ENCODE data around the gene LRRC63.
"Not testable (repeated sequence)": the region's sequence is repeated elsewhere in the genome, so short reads cannot be mapped to it uniquely, and the experiment has no call there.

Gene LRRC63, protein sequence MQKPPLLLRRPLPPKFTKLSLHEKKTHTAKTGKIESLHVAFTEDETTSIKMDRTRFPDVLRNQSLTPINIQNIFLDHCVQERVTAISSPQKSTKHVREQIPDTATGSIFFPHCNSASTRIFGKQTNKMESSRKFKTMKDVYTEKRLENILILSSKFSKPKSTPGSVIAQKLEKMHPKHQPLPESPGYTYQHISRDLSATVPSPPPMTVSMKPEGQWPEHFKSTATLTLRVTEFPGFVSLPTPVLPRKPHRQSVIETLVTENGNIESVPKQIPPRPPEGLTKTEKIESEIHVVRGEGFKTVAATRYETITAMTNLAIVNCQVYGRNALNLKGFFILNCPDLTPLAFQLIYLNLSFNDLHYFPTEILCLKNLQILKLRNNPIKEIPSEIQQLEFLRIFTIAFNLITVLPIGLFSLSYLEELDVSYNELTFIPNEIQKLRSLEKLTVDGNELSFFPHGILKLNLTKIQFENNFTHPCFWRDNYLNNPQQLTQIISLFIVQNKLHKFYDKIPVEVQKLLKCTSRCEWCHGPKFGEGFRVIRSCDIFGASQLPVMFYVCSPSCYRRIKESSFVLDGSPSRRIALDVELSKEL

DNA sequence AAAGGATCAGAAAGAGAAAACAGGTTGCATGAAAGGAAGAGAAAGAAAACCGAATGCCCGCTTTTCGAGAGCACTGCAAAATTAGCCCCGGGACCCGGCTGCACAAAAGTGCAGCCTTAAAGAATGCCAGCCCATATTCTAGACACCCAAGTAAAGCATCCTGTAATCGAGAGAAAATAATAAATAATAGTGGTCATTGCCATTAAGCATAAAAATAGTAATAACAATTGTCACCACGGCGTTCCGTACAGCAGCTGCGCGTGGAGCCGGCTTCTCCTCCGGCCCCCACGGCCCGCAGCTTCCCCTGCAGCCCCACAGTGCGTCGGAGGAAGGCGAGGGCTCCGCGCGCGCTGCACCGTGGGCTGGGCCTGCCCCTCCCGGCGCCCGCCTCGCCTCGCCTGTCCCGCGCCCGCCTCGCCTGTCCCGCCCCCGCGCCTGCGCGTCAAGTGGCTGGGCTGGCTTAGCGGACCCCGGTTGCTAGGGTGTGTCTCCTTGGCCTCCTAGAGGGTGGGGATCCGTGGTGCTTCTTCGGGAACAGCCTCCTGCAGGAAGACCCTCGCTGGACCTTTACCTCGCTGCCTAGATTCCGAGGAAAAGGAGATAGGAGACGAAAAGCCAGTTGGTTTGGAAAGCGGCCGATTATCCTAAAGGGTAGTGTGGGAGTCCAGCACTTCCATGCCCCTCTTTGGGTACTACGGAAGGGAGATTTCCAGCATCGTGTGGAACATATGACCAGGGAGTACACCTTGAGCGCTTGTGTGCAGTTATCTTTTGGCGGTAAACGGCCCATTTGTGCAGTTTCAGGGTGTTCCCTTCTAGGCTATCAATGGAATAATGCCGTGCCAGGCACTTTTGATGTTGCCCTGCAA, at the start of gene LRRC63:
LRRC63 (plus strand) TSS at position 446 of the 869 bp plus-strand sequence. CDS start 1,107 bp downstream, outside the sequence.
- peak; percentile 64 for DNase-seq

GRCh38 chr13:46162741-46163140, 49.0 kb upstream of the LRRC63 start:
- not testable (repeated sequence) for DNase-seq

GRCh38 chr13:46164661-46165060, 47.1 kb upstream of the LRRC63 start:
- no peak for DNase-seq

DNA sequence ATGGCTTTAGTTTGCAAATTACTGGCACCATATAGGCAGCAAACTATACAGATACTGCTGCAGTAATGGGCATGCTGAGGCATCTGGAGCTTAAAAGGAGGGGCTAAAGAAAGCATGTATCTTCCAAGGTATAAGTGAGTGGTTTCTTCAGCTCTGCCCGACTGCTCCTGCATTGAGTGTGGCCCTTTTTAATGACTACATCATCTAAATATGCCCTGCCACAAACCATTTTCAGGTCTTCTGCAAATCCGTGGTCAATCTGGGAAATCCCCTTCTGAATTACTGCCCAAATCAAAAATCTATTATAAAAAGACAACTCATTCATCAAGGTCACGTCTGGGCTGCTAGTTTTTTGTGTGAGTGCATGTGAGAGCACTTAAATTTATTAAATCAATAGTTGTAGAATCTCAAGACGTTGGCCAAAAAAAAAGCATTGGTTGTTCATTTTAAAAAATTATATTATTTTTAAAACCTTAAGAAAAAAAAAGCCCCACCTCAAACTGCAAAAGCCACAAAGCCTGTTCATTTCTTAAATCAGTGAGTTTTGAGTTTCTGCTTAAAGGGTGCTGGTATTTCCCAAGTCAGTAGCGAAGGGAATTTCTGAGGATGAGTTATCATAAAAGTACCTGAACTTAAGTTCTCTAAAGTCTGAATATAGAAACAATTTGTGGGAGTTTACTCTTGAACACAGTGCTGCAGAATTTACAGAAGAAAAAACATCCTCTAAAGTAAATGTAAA, 46.1 kb upstream of the LRRC63 start:
- DNase-seq: no peak

GRCh38 chr13:46166224-46166584, 45.5 kb upstream of the LRRC63 start:
- no peak for DNase-seq

- no peak for DNase-seq
These were observed 44.6 kb upstream of the LRRC63 start for GRCh38 chr13:46166947-46167610.

- DNase-seq: no peak
These were observed 43.4 kb upstream of the LRRC63 start for GRCh38 chr13:46168341-46168740.

- DNase-seq: no peak
These were observed 42.9 kb upstream of the LRRC63 start for GRCh38 chr13:46168783-46169182.

DNA sequence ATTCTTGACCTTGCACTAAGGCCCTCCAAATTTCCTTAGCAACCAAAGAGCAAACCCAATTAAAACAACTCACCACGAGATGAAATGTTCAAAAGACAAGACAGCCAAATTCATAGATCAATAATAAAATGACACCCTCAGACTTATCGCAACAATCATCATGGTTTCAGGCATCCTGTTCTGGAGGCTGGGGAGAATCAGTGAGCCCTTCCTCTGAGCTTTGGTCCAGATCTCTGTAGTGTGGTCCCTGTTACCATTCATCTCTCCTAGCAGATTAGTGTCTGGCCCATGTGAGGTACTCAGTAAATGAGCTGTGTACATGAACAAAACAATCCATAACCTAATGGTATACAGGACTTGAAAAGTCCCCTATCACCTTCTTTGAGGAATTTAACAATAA, 42.0 kb upstream of the LRRC63 start:
- DNase-seq: no peak

DNA sequence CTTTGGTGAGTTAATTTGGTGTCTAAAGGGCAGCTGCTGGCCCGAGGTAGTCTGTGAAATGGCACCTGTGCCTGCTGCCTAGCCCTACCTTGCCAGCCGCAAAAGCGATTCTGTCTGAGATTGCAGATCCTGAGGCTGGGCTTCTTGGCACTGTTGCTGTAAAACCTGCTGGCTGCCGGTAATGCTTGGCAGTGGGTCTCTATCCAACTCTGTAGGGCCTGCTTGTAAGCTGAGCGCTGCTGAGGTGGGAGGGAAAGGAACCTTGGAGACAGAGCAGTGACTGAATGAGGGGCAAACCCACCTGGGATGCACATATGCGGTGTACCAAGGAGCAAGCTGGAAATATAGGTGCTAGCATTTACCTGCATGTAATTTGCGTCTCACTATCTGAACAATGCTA, 41.5 kb upstream of the LRRC63 start:
- no peak for DNase-seq

- DNase-seq: no peak
These were observed 41.0 kb upstream of the LRRC63 start for GRCh38 chr13:46170687-46171086.

GRCh38 chr13:46171217-46171616, 40.5 kb upstream of the LRRC63 start:
- no peak for DNase-seq

DNA sequence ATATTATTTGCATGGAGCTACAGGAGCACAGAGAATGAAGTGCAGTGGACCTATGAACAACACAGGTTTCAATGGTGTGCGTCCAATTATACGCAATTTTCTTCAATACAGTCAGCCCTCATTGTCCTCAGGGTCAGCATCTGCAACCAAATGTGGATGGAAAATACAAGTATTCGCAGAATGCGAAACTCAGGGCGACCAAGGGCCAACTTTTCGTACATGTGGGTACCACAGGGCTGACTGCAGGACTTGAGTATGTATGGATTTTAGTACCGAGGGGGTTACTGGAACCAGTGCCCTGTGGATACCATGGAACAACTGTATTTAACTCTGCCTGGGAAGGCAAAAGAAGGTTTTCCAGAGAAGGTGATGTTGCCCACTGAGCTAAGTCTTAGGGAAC, 40.0 kb upstream of the LRRC63 start:
- no peak for DNase-seq

DNA sequence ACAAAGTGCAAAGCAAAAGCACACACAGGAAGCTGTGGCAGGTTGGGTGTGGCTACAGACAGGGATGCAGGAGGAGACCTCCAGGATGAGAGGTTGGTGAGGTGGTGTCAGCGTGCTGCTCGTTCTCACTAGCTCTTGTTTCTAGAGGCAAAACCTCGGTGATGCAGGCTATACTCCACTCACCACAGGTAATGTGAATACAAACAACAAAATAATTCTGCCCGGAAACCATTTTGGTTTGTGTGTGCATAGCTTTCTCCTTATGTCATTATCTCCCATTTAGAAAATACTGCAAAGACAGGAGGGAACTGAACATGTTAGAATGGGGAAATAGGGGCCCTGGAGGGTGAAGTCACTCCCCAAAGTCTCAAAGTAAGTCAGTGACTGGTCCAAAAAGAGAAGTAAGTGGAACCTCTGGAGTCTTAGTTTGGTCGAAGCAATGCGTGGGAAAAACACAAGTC, 39.2 kb upstream of the LRRC63 start:
- DNase-seq: no peak

DNA sequence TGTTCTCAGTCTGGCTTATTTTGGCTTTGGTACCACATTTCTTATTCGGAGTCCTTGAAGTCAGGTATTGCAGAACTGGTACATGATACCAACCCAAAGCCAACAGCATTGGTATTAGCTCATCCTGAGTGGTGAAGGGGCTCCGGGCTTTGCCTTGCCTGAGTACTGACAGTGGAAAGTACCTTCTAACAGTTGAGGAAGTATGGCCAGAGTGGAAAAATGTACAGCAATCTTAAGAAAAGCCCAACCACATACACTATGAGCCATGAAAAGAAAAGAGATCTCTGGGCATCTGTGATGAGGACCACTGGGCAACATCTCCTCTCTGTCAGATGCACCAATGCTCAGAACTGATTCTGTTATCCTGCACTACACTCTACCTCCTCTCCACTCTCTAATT, 38.1 kb upstream of the LRRC63 start:
- no peak for DNase-seq

- DNase-seq: no peak
These were observed 35.0 kb upstream of the LRRC63 start for GRCh38 chr13:46176756-46177155.

DNA sequence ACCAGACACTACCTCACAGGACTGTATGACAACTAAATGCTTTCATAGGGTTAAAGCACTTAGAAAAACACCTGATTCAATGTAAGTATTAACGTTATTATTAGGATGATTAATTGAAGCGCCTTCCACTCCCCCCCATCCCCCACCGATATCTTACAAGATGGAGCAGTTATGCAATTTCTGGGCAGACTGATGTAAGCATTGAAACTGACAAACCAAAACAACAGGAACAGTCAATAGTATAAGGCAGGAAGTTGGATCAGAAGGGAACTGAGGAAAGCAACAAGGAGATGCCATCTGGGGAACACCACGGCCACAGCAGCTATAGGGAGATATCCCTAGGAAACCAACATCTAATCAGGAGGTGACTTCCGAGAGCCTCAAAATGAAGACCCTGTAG, 33.6 kb upstream of the LRRC63 start:
- DNase-seq: no peak

DNA sequence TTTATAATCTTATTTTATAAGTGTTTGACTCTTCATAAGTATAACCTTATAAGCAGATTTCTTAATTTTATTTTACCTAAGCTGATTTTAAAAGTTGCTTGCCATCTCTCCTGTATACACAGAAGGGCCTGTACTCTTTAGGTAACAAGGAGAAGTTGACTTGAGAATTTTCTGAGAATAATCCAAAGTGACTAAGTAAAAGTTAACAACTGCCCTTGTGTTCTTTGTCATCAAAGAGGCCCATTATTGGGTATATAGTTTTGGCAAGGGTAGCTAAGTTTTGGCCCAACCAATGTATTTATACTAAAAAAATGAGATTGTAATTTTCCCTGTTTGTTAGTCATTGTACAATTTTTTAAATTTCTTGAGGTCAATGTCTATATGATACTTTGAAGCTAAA, 32.9 kb upstream of the LRRC63 start:
- no peak for DNase-seq

DNA sequence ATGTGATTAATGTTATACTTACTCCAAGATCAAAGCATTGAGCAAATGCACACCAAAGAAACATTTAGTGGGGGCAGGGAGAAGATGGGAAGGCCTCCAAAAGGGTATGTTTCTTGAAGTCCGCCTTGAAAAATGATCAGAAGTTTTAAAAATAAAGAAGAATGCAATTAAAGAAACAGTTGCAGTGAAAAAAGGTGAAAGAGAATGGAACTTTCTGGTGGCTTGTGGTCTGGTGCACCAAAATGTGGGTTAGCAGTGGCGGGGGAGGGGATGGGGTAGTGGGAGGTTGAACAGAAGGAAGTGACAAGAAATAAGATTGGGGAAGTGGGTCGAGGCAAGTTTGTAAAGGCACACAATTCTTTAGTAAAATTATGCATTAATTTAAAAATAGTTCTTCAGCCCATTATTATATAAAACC, 32.2 kb upstream of the LRRC63 start:
- DNase-seq: no peak

DNA sequence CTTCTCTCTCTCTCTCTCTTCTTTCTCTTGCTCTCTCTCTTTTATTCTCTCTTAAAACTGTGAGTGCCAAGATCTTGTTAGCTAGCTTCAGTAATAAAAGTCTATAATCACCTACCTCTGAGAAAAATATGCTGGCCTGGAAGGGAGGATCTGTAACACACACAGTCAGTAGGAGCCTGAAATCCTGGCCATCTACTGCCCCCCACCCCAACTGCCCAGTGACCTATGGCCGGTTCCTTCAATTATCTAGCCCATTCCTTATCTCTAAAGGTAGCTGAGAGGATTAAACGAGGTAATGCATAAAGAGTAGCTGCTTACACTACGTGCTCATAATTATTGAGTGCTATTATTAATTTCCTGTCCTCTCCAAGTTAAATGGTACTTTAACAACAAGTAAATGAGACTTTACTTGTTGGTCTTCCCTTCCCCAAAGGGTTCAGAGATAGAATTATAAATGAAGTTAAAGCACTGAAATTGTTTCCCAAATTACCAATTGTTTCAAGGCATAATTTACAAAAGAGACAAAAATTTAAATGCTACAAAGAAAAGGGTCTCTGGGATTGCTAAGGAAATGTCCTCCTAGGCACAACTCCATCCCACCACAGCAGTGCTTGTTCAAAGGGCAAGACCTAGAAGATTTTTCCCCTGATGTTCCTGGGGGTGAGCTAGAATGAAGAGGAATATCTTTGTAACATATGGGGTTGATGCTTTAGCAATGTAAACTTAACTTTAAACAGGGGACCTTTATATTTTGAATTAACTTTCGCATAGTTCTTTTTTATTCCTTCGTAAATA, 31.6 kb upstream of the LRRC63 start:
- no peak for DNase-seq

- DNase-seq: no peak
These were observed 30.3 kb upstream of the LRRC63 start for GRCh38 chr13:46181377-46181839.
